GM23338 (cell line): Measurements from ENCODE around the gene AGR2. TPM values are rescaled to one million over a fixed set of nuclear protein-coding genes. Genes with fewer than 3 reads are reported as not detected.

Experiments used
- ATAC-seq: fragments of 200-7000 bp; cut with Tn5 transposase; 3 replicates; pipeline ENCODE4 v1.9.1; 2020
- DNase-seq: peaks from one replicate; pipeline ENCODE4 v3.0.0-alpha.2; 2015; ENCODE audit warnings: low spot score
- H2AFZ ChIP-seq: fragments of 200-600 bp; sonication (generic); 2 replicates; pipeline ENCODE4 v1.8.0; 2016; ENCODE audit warnings: antibody characterized with exemption, mild to moderate bottlenecking, moderate library complexity
- H3F3A ChIP-seq: fragments of 200-600 bp; sonication (generic); replicated peaks from 2 replicates; pipeline ENCODE4 v1.8.0; 2017; ENCODE audit warnings: antibody characterized with exemption, mixed run types, low read depth
- H3K27ac ChIP-seq: fragments of 200-600 bp; sonication (generic); 2 replicates; pipeline ENCODE4 v1.6.1; 2016; ENCODE audit warnings: low read depth
- H3K27me3 ChIP-seq: fragments of 200-600 bp; sonication (generic); 2 replicates; pipeline ENCODE4 v1.8.0; 2016; ENCODE audit warnings: mild to moderate bottlenecking, mixed run types, moderate library complexity; ENCODE audit not compliant: insufficient read depth
- H3K36me3 ChIP-seq: fragments of 200-600 bp; sonication (generic); 2 replicates; pipeline ENCODE4 v1.8.0; 2016; ENCODE audit warnings: mild to moderate bottlenecking; ENCODE audit not compliant: insufficient read depth
- H3K4me1 ChIP-seq: fragments of 200-600 bp; sonication (generic); 2 replicates; pipeline ENCODE4 v1.8.0; 2016; ENCODE audit warnings: mild to moderate bottlenecking, moderate library complexity; ENCODE audit not compliant: insufficient read depth
- H3K4me2 ChIP-seq: fragments of 200-600 bp; sonication (generic); 2 replicates; pipeline ENCODE4 v1.7.1; 2017; ENCODE audit warnings: mixed run types
- H3K4me3 ChIP-seq: fragments of 200-600 bp; sonication (generic); 2 replicates; pipeline ENCODE4 v1.6.1; 2016; ENCODE audit warnings: mixed run types
- H3K79me2 ChIP-seq: fragments of 200-600 bp; sonication (generic); replicated peaks from 2 replicates; pipeline ENCODE4 v1.8.0; 2017; ENCODE audit warnings: mild to moderate bottlenecking; ENCODE audit not compliant: insufficient read depth
- H3K9me2 ChIP-seq: fragments of 200-600 bp; sonication (generic); 2 replicates; pipeline ENCODE4 v1.8.0; 2017; ENCODE audit not compliant: insufficient read depth
- H4K20me1 ChIP-seq: fragments of 200-600 bp; sonication (generic); replicated peaks from 2 replicates; pipeline ENCODE4 v1.8.0; 2017; ENCODE audit warnings: mild to moderate bottlenecking; ENCODE audit not compliant: insufficient read depth
- H3K27ac Mint-ChIP-seq: 2 replicates; pipeline ENCODE4 v1.8.0; 2020; ENCODE audit warnings: inconsistent platforms, mild to moderate bottlenecking, moderate library complexity, mixed read lengths
- H3K27me3 Mint-ChIP-seq: 3 replicates; pipeline ENCODE4 v1.8.0; 2022; ENCODE audit warnings: low read depth, mild to moderate bottlenecking, moderate library complexity, mixed read lengths, inconsistent platforms; ENCODE audit not compliant: insufficient read depth, poor library complexity
- H3K36me3 Mint-ChIP-seq: 3 replicates; pipeline ENCODE4 v1.8.0; 2021; ENCODE audit warnings: low read depth, mild to moderate bottlenecking, inconsistent platforms, moderate library complexity, mixed read lengths
- H3K4me1 Mint-ChIP-seq: 3 replicates; pipeline ENCODE4 v1.8.0; 2020; ENCODE audit warnings: mild to moderate bottlenecking, inconsistent platforms, mixed read lengths
- H3K4me3 Mint-ChIP-seq: 3 replicates; pipeline ENCODE4 v1.8.0; 2021; ENCODE audit warnings: moderate library complexity, mild to moderate bottlenecking, inconsistent platforms, mixed read lengths
- H3K9me3 Mint-ChIP-seq: 3 replicates; pipeline ENCODE4 v1.8.0; 2020; ENCODE audit warnings: moderate library complexity, mild to moderate bottlenecking, inconsistent platforms, mixed read lengths
- CREB1 ChIP-seq: fragments of 250-450 bp; sonication (Bioruptor Pico); IDR thresholded peaks from 2 replicates; pipeline ENCODE4 v1.5.0; 2020; ENCODE audit warnings: low read depth, mild to moderate bottlenecking, moderate library complexity
- ETS1 ChIP-seq: IDR thresholded peaks from 2 replicates; pipeline ENCODE4 v1.6.1; 2016; ENCODE audit warnings: antibody characterized with exemption
- EZH2 ChIP-seq: fragments of 200-600 bp; sonication (generic); IDR thresholded peaks from one replicate; pipeline ENCODE4 v1.8.0; 2017; ENCODE audit warnings: antibody characterized with exemption, mild to moderate bottlenecking, low read depth; ENCODE audit not compliant: unreplicated experiment
- JUNB ChIP-seq: IDR thresholded peaks from one replicate; pipeline ENCODE4 v1.6.1; 2016; ENCODE audit warnings: antibody characterized with exemption; ENCODE audit not compliant: unreplicated experiment
- NANOG ChIP-seq: IDR thresholded peaks from 2 replicates; pipeline ENCODE4 v1.6.1; 2016; ENCODE audit warnings: antibody characterized with exemption, borderline replicate concordance
- POLR2AphosphoS5 ChIP-seq: IDR thresholded peaks from 2 replicates; pipeline ENCODE4 v1.6.1; 2016; ENCODE audit warnings: antibody characterized with exemption, low read depth
- STAT1 ChIP-seq: IDR thresholded peaks from one replicate; pipeline ENCODE4 v1.6.1; 2016; ENCODE audit warnings: antibody characterized with exemption; ENCODE audit not compliant: unreplicated experiment
- ZNF114 ChIP-seq: fragments of 250-450 bp; sonication (Bioruptor Pico); IDR thresholded peaks from 2 replicates; pipeline ENCODE4 v1.5.0; 2020; ENCODE audit warnings: mild to moderate bottlenecking, moderate library complexity
- ZNF331 ChIP-seq: fragments of 250-450 bp; sonication (Bioruptor Pico); IDR thresholded peaks from 2 replicates; pipeline ENCODE4 v1.5.0; 2020; ENCODE audit warnings: low read depth, mild to moderate bottlenecking, moderate library complexity
- ZNF462 ChIP-seq: fragments of 250-450 bp; sonication (Bioruptor Pico); IDR thresholded peaks from 2 replicates; pipeline ENCODE4 v1.5.0; 2020; ENCODE audit warnings: mild to moderate bottlenecking, moderate library complexity
- polyA plus RNA-seq: library from polyadenylated mRNA; unstranded; fragments of >200 nt; fragmentation: Nextera tagmentation; extraction: Ambion mirVana; gene quantifications from 2 replicates; pipeline ENCODE4 v1.2.1, GENCODE V29; 2016
- total RNA-seq: library from RNA; depleted of rRNA; stranded (reverse); fragments of >200 nt; shearing (Covaris generic); gene quantifications from 2 replicates; pipeline ENCODE4 v1.2.3, GENCODE V29; 2014
- TF ChIP-seq, protein P1 (sequence below): IDR thresholded peaks from one replicate; pipeline ENCODE4 v1.6.1; 2018; ENCODE audit warnings: antibody characterized with exemption; ENCODE audit not compliant: unreplicated experiment

The AGR2 gene
- total and polyA plus RNA-seq, 2 experiments from 2014 or later = not detected

- no peaks in the 10 kb centered on the region for H3K9me3 Mint-ChIP-seq
- ATAC-seq (peak; percentile 64), DNase-seq (no peak)
- Histone ChIP-seq H3F3A (no peaks in the 10 kb centered on the region), H3K4me3 (no peak overlapping the region), H3K36me3 (no peaks in the 10 kb centered on the region), H3K9me2 (no peaks in the 10 kb centered on the region), H4K20me1 (no peaks in the 10 kb centered on the region; the same call in 1 of the 2 replicates), H3K27ac (no peak overlapping the region), H3K4me2 (no peak overlapping the region), H2AFZ (no peak overlapping the region), H3K27me3 (no peaks in the 10 kb centered on the region), H3K4me1 (peaks cover 34% of the 10 kb centered on the region), H3K79me2 (peaks cover 36% of the 10 kb centered on the region)
- H3K36me3 Mint-ChIP-seq = no peaks in the 10 kb centered on the region
- H3K4me3 Mint-ChIP-seq = no peak overlapping the region
- TF ChIP-seq NANOG = no peak
- TF ChIP-seq ZNF462 = no peak
- TF ChIP-seq ZNF331 (CRISPR knock-in tag) = no peak
- no peak for TF ChIP-seq ZNF114 (CRISPR knock-in tag)
- no peak for TF ChIP-seq JUNB
- peaks cover 1% of the 10 kb centered on the region for H3K27me3 Mint-ChIP-seq
- H3K4me1 Mint-ChIP-seq = peaks cover 26% of the 10 kb centered on the region
- H3K27ac Mint-ChIP-seq = peak overlapping the region; percentile 46; the same call in 1 of the 2 replicates
These were observed 28.7 kb downstream of the AGR2 start for GRCh38 chr7:16776053-16776452.

GRCh38 chr7:16774986-16775385 is 29.8 kb downstream of the AGR2 start:
- H3K27ac Mint-ChIP-seq = no peak overlapping the region
- Histone ChIP-seq H3K27ac (no peak overlapping the region), H3F3A (no peaks in the 10 kb centered on the region), H3K4me3 (no peak overlapping the region), H2AFZ (no peak overlapping the region), H3K4me2 (no peak overlapping the region), H3K9me2 (no peaks in the 10 kb centered on the region), H4K20me1 (no peaks in the 10 kb centered on the region; the same call in 1 of the 2 replicates), H3K4me1 (peaks cover 34% of the 10 kb centered on the region), H3K36me3 (no peaks in the 10 kb centered on the region), H3K79me2 (peaks cover 36% of the 10 kb centered on the region), H3K27me3 (no peaks in the 10 kb centered on the region)
- peaks cover 34% of the 10 kb centered on the region for H3K4me1 Mint-ChIP-seq
- no peaks in the 10 kb centered on the region for H3K36me3 Mint-ChIP-seq
- no peak for DNase-seq
- ATAC-seq = no peak
- H3K4me3 Mint-ChIP-seq = no peak overlapping the region
- H3K9me3 Mint-ChIP-seq = no peaks in the 10 kb centered on the region; the same call in 2 of the 3 replicates
- H3K27me3 Mint-ChIP-seq = peaks cover 1% of the 10 kb centered on the region
- no peak for TF ChIP-seq STAT1
- TF ChIP-seq ETS1 = no peak
- TF ChIP-seq, protein P1, sequence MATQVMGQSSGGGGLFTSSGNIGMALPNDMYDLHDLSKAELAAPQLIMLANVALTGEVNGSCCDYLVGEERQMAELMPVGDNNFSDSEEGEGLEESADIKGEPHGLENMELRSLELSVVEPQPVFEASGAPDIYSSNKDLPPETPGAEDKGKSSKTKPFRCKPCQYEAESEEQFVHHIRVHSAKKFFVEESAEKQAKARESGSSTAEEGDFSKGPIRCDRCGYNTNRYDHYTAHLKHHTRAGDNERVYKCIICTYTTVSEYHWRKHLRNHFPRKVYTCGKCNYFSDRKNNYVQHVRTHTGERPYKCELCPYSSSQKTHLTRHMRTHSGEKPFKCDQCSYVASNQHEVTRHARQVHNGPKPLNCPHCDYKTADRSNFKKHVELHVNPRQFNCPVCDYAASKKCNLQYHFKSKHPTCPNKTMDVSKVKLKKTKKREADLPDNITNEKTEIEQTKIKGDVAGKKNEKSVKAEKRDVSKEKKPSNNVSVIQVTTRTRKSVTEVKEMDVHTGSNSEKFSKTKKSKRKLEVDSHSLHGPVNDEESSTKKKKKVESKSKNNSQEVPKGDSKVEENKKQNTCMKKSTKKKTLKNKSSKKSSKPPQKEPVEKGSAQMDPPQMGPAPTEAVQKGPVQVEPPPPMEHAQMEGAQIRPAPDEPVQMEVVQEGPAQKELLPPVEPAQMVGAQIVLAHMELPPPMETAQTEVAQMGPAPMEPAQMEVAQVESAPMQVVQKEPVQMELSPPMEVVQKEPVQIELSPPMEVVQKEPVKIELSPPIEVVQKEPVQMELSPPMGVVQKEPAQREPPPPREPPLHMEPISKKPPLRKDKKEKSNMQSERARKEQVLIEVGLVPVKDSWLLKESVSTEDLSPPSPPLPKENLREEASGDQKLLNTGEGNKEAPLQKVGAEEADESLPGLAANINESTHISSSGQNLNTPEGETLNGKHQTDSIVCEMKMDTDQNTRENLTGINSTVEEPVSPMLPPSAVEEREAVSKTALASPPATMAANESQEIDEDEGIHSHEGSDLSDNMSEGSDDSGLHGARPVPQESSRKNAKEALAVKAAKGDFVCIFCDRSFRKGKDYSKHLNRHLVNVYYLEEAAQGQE = no peak
- TF ChIP-seq EZH2 = no peak
- no peak for TF ChIP-seq JUNB
- no peak for TF ChIP-seq POLR2AphosphoS5
- no peak for TF ChIP-seq CREB1
- TF ChIP-seq ZNF114 (CRISPR knock-in tag) = no peak
- TF ChIP-seq ZNF331 (CRISPR knock-in tag) = no peak
